ENCODE results near the gene AFG3L2. TPM values are rescaled to one million over a fixed set of nuclear protein-coding genes. Genes with fewer than 3 reads are reported as not detected.

The AFG3L2 gene
- total and polyA plus RNA-seq, 4 donors: 22.5 to 55.4 (median 27.6) TPM

- no peak for DNase-seq (ENCODE audit: low spot score)
- no peak overlapping the region for H3K9ac ChIP-seq (ENCODE audit: low read depth in 1 of 2, low read length in 2 of 2)
- WGBS: 53% methylated on average over 9 of the region's 9 CpGs
- no peaks in the 10 kb centered on the region for H3K9me3 ChIP-seq (ENCODE audit: control insufficient read depth in 4 of 4, low read length in 3 of 4)
- no peaks in the 10 kb centered on the region for H3K36me3 ChIP-seq (ENCODE audit: control insufficient read depth in 4 of 4, insufficient read depth in 3 of 4, low read depth in 1 of 4, low read length in 3 of 4)
- no peaks in the 10 kb centered on the region for H3K4me1 ChIP-seq (ENCODE audit: control insufficient read depth in 4 of 4, insufficient read depth in 4 of 4, low read length in 3 of 4)
- H3K4me3 ChIP-seq (ENCODE audit: low read depth in 1 of 3, low read length in 3 of 3): no peak overlapping the region
- H3K27ac ChIP-seq (ENCODE audit: low read depth in 1 of 2, low read length in 2 of 2): no peak overlapping the region
- peaks cover 0 to 7% (median 3%) of the 10 kb centered on the region in 4 donors for H3K27me3 ChIP-seq (ENCODE audit: control insufficient read depth in 4 of 4, insufficient read depth in 4 of 4, low read length in 3 of 4)
- TF ChIP-seq MAX (IDR thresholded peaks at IDR 0.05) (no peak), HNF4A (conservative IDR thresholded peaks at IDR 0.05) (no peak), ZBTB33 (IDR thresholded peaks at IDR 0.05) (no peak), REST (IDR thresholded peaks at IDR 0.05) (no peak), RXRA (IDR thresholded peaks at IDR 0.05) (no peak), ATF3 (IDR thresholded peaks at IDR 0.05) (no peak), FOXA1 (IDR thresholded peaks at IDR 0.05) (no peak), TAF1 (conservative IDR thresholded peaks at IDR 0.05) (no peak), RAD21 (IDR thresholded peaks at IDR 0.05) (no peak), HNF4G (IDR thresholded peaks at IDR 0.05) (no peak), FOXA2 (IDR thresholded peaks at IDR 0.05) (no peak), EGR1 (IDR thresholded peaks at IDR 0.05; ENCODE audit: low read depth in 2 of 2) (no peak), JUND (IDR thresholded peaks at IDR 0.05) (no peak), YY1 (IDR thresholded peaks at IDR 0.05) (no peak), CTCF (IDR thresholded peaks at IDR 0.05; ENCODE audit: low read depth, low read length, missing input control) (no peak), GABPA (IDR thresholded peaks at IDR 0.05 in 1 of 2, conservative IDR thresholded peaks at IDR 0.05 in 1 of 2) (no peak), NR2F2 (IDR thresholded peaks at IDR 0.05) (no peak), SP1 (IDR thresholded peaks at IDR 0.05) (no peak)
Measured at GRCh38 chr18:12401881-12402280, 24.9 kb upstream of the AFG3L2 start.
